ENCODE measurements around the gene PPIH.
"Not testable (repeated sequence)": the region's sequence is repeated elsewhere in the genome, so short reads cannot be mapped to it uniquely, and the experiment has no call there.

Gene PPIH

GRCh38 chr1:42657981-42658876, at the start of gene PPIH:
PPIH (plus strand) TSS chr1:42658423; CDS start chr1:42658447, 24 bp downstream.
- DNase-seq: peak; percentile 69

- DNase-seq: no peak
Measured at GRCh38 chr1:42613803-42614131, 44.5 kb upstream of the PPIH start.

- DNase-seq: no peak
Measured at GRCh38 chr1:42618866-42619265, 39.4 kb upstream of the PPIH start.

- DNase-seq: no peak
Measured at GRCh38 chr1:42620307-42620706, 37.9 kb upstream of the PPIH start.

- DNase-seq: not testable (repeated sequence)
Measured at GRCh38 chr1:42621180-42621579, 37.0 kb upstream of the PPIH start.

GRCh38 chr1:42627205-42627604, 31.0 kb upstream of the PPIH start:
- DNase-seq: not testable (repeated sequence)

- DNase-seq: no peak
Measured at GRCh38 chr1:42639116-42639515, 19.1 kb upstream of the PPIH start.

GRCh38 chr1:42646056-42646455, 12.2 kb upstream of the PPIH start:
- no peak for DNase-seq

- DNase-seq: no peak
Measured at GRCh38 chr1:42657201-42657600, 1.0 kb upstream of the PPIH start.

- no peak for DNase-seq
Measured at GRCh38 chr1:42658877-42659337, 684 bp downstream of the PPIH start.

GRCh38 chr1:42660907-42661500, 2.8 kb downstream of the PPIH start:
- DNase-seq: no peak

- no peak for DNase-seq
Measured at GRCh38 chr1:42669936-42670335, 11.7 kb downstream of the PPIH start.

GRCh38 chr1:42670425-42670824, 12.2 kb downstream of the PPIH start:
- DNase-seq: no peak

GRCh38 chr1:42674214-42674613, 16.0 kb downstream of the PPIH start:
- no peak for DNase-seq

GRCh38 chr1:42674682-42675081, 16.5 kb downstream of the PPIH start:
- DNase-seq: no peak

GRCh38 chr1:42675467-42675866, 17.2 kb downstream of the PPIH start:
- DNase-seq: no peak

- DNase-seq: no peak
Measured at GRCh38 chr1:42676534-42677087, 18.4 kb downstream of the PPIH start.

- DNase-seq: no peak
Measured at GRCh38 chr1:42679364-42679983, 21.3 kb downstream of the PPIH start.

GRCh38 chr1:42680055-42680454, 21.8 kb downstream of the PPIH start:
- no peak for DNase-seq

GRCh38 chr1:42680921-42681683, 22.9 kb downstream of the PPIH start:
- DNase-seq: no peak

GRCh38 chr1:42681741-42682483, 23.7 kb downstream of the PPIH start, which contains the start of gene YBX1:
YBX1 (plus strand) TSS chr1:42682418; CDS start chr1:42682566, 148 bp downstream.
- peak; percentile 99 for DNase-seq

- DNase-seq: not testable (repeated sequence)
Measured at GRCh38 chr1:42682484-42682738, 24.2 kb downstream of the PPIH start.

Measured in NCI-H1436 treated with DMSO at 0.1 percent for 48 hours (cell line).